Parathyroid adenoma (tissue), 2 donors: ENCODE measurements around the gene HMGN4.

Experiments used
- H2AFZ ChIP-seq: fragments of 300-600 bp; sonication (generic); one replicate; pipeline ENCODE4 v1.7.0; 2017; ENCODE audit warnings: antibody characterized with exemption, mild to moderate bottlenecking
- H3K27ac ChIP-seq: fragments of 300-600 bp; sonication (generic); one replicate; pipeline ENCODE4 v1.7.0; 2017
- H3K27me3 ChIP-seq: fragments of 300-600 bp; sonication (generic); one replicate; pipeline ENCODE4 v1.7.0; 2017; ENCODE audit warnings: low read length; ENCODE audit not compliant: control insufficient read depth, insufficient read depth
- H3K36me3 ChIP-seq: fragments of 300-600 bp; sonication (generic); one replicate; pipeline ENCODE4 v1.7.0; 2017; ENCODE audit warnings: low read length; ENCODE audit not compliant: control insufficient read depth, insufficient read depth
- H3K4me1 ChIP-seq: fragments of 300-600 bp; sonication (generic); one replicate; pipeline ENCODE4 v1.7.0; 2017; ENCODE audit warnings: control low read depth
- H3K4me2 ChIP-seq: fragments of 300-600 bp; sonication (generic); one replicate; pipeline ENCODE4 v1.7.0; 2017; ENCODE audit warnings: low read length
- H3K4me3 ChIP-seq: fragments of 300-600 bp; sonication (generic); one replicate; pipeline ENCODE4 v1.7.0; 2017; ENCODE audit warnings: low read depth, low read length
- H3K79me2 ChIP-seq: fragments of 300-600 bp; sonication (generic); one replicate; pipeline ENCODE4 v1.7.0; 2017; ENCODE audit warnings: control low read depth
- H3K9ac ChIP-seq: fragments of 300-600 bp; sonication (generic); one replicate; pipeline ENCODE4 v1.7.0; 2017; ENCODE audit warnings: mild to moderate bottlenecking
- H3K9me3 ChIP-seq: fragments of 300-600 bp; sonication (generic); one replicate; pipeline ENCODE4 v1.7.0; 2017; ENCODE audit warnings: low read length; ENCODE audit not compliant: control insufficient read depth
- TF ChIP-seq, protein P1 (sequence below): fragments of 300-600 bp; sonication (generic); IDR thresholded peaks from one replicate; pipeline ENCODE4 v1.7.0; 2017; ENCODE audit warnings: antibody characterized with exemption, mild to moderate bottlenecking
- donor health status: primary hyperparathyroidism.

Gene HMGN4

DNA sequence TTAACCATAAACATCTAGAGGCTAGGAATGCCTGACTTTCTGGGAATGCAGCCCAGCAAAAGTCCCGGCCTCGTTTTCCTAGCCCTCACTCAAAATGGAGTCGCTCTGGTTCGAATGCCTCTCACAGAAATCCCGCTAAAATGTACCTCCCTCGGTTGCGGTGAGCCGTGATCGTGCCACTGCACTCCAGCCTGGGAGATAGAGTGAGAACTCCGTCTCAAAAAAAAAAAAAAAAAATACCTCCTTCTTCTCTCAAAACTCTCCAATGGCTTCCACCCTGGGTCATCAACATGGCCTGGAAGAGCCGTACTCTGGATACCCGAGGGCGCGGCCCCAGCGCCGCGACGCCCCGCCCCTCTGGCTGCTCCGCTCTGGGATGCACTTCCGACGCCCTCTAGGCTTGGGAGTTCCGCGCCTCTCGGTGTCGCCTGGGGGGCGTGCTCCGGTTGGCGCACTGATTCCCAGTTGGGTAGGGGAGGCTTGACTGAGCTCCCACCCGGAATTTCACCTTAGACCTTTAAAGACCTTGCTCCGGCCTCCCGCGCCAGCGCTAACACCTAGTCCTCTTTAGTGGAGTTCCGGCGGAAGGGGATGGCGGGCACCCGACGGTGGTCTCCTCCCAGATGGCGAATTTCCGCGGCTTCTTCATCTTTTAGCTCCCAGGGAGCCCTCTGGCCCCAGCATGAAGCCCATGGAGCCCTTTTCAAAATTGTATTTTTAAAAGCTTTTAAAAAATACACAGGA lies 12.3 kb downstream of the HMGN4 start:
- no peaks in the 10 kb centered on the region for H3K79me2 ChIP-seq
- peak overlapping the region; percentile 55 for H3K4me3 ChIP-seq
- H3K27ac ChIP-seq, result no peak overlapping the region

DNA sequence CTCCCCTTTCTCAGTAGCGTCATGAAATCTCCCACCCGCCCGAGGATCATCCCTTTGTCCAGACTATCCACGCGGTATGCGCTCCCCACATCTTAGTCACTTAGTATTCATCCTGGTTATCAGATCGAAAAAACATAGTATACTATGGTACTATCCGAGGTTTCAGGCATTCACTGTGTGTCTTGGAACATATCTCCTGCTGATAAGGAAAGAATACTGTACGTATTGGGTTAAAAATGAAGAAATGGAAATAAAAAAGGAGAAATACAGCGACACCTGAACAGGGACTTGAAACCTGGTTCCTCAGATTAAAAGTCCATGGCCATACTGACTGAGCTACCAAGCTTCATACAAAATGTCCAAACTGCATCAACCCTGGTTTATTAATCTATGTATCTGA lies 14.0 kb downstream of the HMGN4 start:
- Histone ChIP-seq H3K27ac (no peak overlapping the region), H3K4me2 (peak overlapping the region; percentile 88), H3K4me1 (no peaks in the 10 kb centered on the region), H3K9me3 (no peaks in the 10 kb centered on the region), H3K9ac (no peak overlapping the region), H3K79me2 (no peaks in the 10 kb centered on the region), H2AFZ (no peak overlapping the region), H3K27me3 (no peaks in the 10 kb centered on the region), H3K36me3 (no peaks in the 10 kb centered on the region), H3K4me3 (peak overlapping the region; percentile 90)
- TF ChIP-seq, protein P1, sequence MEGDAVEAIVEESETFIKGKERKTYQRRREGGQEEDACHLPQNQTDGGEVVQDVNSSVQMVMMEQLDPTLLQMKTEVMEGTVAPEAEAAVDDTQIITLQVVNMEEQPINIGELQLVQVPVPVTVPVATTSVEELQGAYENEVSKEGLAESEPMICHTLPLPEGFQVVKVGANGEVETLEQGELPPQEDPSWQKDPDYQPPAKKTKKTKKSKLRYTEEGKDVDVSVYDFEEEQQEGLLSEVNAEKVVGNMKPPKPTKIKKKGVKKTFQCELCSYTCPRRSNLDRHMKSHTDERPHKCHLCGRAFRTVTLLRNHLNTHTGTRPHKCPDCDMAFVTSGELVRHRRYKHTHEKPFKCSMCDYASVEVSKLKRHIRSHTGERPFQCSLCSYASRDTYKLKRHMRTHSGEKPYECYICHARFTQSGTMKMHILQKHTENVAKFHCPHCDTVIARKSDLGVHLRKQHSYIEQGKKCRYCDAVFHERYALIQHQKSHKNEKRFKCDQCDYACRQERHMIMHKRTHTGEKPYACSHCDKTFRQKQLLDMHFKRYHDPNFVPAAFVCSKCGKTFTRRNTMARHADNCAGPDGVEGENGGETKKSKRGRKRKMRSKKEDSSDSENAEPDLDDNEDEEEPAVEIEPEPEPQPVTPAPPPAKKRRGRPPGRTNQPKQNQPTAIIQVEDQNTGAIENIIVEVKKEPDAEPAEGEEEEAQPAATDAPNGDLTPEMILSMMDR, result no peak

More for the DNA sequence above, 12.3 kb downstream of the HMGN4 start:
- no peaks in the 10 kb centered on the region for H3K36me3 ChIP-seq
- TF ChIP-seq, protein P1, result no peak
- no peaks in the 10 kb centered on the region for H3K9me3 ChIP-seq
- H2AFZ ChIP-seq, result peak overlapping the region; percentile 93
- H3K9ac ChIP-seq, result no peak overlapping the region
- H3K4me2 ChIP-seq, result peak overlapping the region; percentile 62
- H3K27me3 ChIP-seq, result no peaks in the 10 kb centered on the region
- no peaks in the 10 kb centered on the region for H3K4me1 ChIP-seq

DNA sequence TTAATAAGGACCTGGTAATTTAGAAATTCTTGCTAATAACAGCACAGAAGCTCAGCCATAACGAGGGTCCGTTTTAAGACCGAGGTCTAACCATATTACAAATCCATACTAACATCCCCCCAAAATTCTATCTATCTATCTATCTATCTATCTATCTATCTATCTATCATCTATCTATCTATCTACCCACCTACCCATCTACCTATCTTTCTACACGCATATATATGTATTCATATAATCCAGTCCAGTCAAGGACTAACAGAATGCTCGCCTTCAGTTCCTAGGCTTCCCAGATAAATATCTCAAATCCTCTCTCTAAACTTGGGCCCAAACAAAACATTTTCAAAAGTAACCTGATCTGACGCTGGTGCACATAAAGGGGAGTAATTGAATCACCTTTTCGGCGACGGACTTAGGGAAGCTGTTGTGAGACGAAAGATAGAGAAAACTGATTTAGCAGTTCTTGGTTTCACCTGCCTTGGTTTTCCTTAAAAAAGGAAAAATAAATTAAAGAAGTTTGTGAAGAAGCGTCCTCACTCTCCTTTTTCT lies 14.5 kb downstream of the HMGN4 start:
- no peaks in the 10 kb centered on the region for H3K9me3 ChIP-seq
- no peaks in the 10 kb centered on the region for H3K4me1 ChIP-seq
- TF ChIP-seq, protein P1, result no peak
- H3K9ac ChIP-seq, result no peak overlapping the region
- no peaks in the 10 kb centered on the region for H3K36me3 ChIP-seq
- peak overlapping the region; percentile 90 for H3K4me3 ChIP-seq
- H3K27ac ChIP-seq, result peak overlapping the region; percentile 57
- H2AFZ ChIP-seq, result peak overlapping the region; percentile 59
- H3K79me2 ChIP-seq, result no peaks in the 10 kb centered on the region
- no peaks in the 10 kb centered on the region for H3K27me3 ChIP-seq
- H3K4me2 ChIP-seq, result peak overlapping the region; percentile 88

DNA sequence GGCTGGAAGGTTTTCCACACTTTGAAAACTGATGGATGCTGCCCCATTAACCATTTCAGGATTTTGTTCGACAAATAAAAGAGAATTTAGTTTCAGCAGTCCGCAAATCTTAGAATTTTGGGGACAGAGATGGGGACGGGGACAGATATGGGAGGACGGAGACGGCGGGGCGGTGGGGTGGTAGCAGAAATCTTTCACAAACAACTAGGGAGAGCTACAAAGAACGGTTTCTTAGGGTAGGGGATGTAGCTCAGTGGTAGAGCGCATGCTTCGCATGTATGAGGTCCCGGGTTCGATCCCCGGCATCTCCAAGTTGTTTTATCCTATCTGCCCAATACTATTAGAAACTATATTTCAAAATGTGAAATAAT lies 15.1 kb downstream of the HMGN4 start:
- no peak overlapping the region for H3K9ac ChIP-seq
- H3K27ac ChIP-seq, result peak overlapping the region; percentile 57
- H3K27me3 ChIP-seq, result no peaks in the 10 kb centered on the region
- H3K79me2 ChIP-seq, result no peaks in the 10 kb centered on the region
- H2AFZ ChIP-seq, result peak overlapping the region; percentile 66
- H3K4me3 ChIP-seq, result peak overlapping the region; percentile 90
- TF ChIP-seq, protein P1, result no peak
- H3K4me1 ChIP-seq, result no peaks in the 10 kb centered on the region
- no peaks in the 10 kb centered on the region for H3K36me3 ChIP-seq
- no peaks in the 10 kb centered on the region for H3K9me3 ChIP-seq
- H3K4me2 ChIP-seq, result peak overlapping the region; percentile 88
